ENCODE data around the gene JUNB.
A peak's percentile ranks its signal among the peaks of the same experiment; 100 is the strongest.

JUNB gene

GRCh38 chr19:12791345-12792050 is at the start of gene JUNB:
Gene JUNB, plus strand, starts transcription at chr19:12791486. Its CDS starts 286 bp downstream, at chr19:12791772.
- peak; percentile 98 for DNase-seq

- DNase-seq, result no peak
Observed at GRCh38 chr19:12745166-12745897, 46.0 kb upstream of the JUNB start.

DNA sequence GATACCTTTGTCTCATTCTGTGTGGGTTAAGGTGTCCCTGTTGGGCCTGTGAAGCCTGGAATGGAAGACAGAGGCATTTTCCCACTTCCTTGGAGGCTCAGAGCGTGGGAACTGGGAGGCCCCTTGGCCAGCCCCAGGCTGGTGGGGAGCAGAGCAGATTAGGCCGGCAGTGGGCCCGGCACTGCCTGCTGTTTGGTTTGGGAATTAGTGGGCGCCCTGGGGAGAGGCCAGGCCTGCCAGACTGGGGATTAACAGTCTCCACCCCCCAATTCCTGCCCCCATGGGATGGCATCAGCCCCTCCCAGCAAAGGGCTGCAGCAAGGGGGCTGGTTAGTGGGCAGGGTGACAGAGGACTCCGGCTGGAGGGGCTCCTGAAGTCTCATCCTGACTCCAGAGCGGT is 42.8 kb upstream of the JUNB start:
- no peak for DNase-seq

- DNase-seq, result no peak
Observed at GRCh38 chr19:12749938-12750521, 41.3 kb upstream of the JUNB start.

DNA sequence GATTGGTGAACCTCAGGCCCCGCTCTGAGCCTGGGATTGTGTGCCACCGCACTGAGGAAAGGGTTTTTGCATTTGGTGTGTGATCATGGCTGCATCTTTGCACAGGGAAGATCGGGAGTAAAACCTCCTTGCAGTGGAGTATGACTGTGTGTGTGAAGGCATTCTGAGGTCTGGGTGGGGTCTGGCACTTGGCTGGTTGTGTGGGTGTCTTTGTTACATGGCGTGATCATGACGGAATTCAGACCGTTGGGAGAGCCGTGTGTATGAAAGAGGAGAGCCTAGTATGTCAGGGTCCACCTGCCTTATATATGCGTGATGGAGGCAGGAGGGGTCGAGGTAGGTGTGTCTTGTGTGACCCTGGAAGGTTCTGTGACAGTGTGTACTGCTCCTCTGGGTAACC is 40.4 kb upstream of the JUNB start:
- no peak for DNase-seq

DNA sequence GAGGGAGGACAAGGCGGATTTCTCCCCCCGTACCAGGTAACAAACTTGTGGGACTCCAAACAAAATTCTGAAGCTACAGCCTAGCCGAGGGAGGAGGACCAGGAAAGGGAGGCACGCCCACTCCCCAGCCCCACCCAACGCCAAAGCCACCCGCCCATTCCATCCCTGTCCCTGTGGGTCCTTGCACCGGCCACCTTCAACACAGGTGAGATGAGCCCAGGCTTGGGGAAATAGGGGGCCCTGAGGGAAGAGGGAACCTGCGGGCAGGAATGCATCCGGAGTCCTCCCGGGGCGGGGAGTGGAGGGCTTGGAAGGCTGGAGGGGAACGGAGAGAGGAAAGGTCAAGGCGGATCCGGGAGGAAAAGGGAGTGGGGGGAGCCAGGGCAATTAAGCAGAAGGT is 39.7 kb upstream of the JUNB start, which contains the start of gene BEST2:
Gene BEST2, plus strand, starts transcription at position 157 of the 400 bp plus-strand sequence. CDS start 802 bp downstream, outside the sequence.
- DNase-seq, result no peak

GRCh38 chr19:12752056-12752781 is 39.1 kb upstream of the JUNB start:
- no peak for DNase-seq

GRCh38 chr19:12754465-12755196 is 36.7 kb upstream of the JUNB start:
- no peak for DNase-seq

- no peak for DNase-seq
Observed at GRCh38 chr19:12756150-12756883, 35.0 kb upstream of the JUNB start.

- peak; percentile 51 to 52 for DNase-seq
Observed at GRCh38 chr19:12757544-12758274, 33.6 kb upstream of the JUNB start.

GRCh38 chr19:12759686-12760085 is 31.6 kb upstream of the JUNB start:
- DNase-seq, result no peak

GRCh38 chr19:12763100-12763499 is 28.2 kb upstream of the JUNB start:
- no peak for DNase-seq

- no peak for DNase-seq
Observed at GRCh38 chr19:12764698-12765097, 26.6 kb upstream of the JUNB start.

DNA sequence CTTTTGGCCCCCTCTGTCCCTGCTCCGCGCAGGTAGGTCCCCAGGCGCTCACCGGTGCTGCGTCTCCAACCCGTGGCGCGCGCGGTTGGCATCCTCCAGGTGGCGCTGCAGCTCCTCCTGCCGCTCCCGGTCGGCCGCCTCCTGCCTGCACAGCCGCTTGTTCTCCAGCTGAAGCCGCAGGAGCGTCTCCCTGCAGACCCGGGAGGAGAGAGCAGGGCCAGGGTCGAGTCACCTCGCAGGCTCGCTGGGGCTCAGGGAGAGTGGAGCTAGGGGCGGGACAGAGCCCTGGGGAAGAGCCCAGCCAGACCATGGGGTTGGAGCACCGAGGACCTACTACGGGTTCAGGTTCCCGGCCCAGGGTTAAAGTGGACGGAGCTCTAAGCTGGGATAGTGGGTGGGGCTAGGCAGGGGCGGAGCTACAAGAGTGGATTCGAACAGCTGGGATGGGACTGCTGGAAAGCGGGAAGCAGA is 25.2 kb upstream of the JUNB start:
- peak in 1 of 2 donors; percentile 86 for DNase-seq

GRCh38 chr19:12767150-12767549 is 24.1 kb upstream of the JUNB start:
- no peak for DNase-seq

- DNase-seq, result no peak
Observed at GRCh38 chr19:12767666-12768065, 23.6 kb upstream of the JUNB start.

- DNase-seq, result peak; percentile 65 to 76
Observed at GRCh38 chr19:12769689-12770088, 21.6 kb upstream of the JUNB start.

DNA sequence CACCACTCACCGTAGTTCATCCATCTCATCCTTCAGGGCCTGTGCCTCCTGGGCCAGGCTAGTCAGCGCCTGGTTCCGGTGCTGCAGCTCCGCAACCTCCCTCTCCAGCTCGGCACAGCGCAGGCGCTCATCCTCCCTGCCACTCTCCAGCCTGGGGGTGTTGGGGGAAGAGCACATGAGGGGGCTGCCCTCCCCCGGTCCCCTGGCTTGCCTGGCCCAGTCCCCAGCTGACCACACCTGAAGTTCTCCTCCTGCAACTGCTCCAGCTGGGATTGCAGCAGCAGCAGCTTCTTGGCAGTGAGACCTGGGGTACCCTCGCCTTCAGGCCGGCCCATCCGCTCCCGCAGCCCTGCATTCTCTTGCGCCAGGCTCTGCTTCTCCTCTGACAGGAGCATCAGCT is 20.4 kb upstream of the JUNB start:
- DNase-seq, result no peak

DNA sequence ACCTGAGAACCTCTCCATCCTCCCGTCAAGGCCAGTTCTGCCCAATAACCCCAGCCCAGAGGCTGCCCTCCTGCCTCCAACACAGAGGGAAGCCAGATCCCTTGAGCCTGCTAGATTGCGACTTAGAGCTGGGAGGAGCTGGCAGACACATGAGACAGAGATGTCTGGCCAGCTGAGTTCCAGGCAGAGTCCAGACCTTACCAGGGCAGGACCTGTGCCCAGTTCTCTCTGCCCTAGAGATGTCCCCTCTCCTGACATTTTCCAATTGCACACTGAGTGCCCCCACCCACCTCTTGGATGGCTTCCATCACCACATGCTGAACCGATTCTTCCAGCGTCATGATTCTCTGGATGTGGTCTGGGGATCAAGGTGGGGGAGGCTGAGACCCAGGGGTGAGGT is 19.0 kb upstream of the JUNB start:
- no peak for DNase-seq

- no peak for DNase-seq
Observed at GRCh38 chr19:12773571-12773970, 17.7 kb upstream of the JUNB start.
